ENCODE data around the gene PDE4D.

DNA sequence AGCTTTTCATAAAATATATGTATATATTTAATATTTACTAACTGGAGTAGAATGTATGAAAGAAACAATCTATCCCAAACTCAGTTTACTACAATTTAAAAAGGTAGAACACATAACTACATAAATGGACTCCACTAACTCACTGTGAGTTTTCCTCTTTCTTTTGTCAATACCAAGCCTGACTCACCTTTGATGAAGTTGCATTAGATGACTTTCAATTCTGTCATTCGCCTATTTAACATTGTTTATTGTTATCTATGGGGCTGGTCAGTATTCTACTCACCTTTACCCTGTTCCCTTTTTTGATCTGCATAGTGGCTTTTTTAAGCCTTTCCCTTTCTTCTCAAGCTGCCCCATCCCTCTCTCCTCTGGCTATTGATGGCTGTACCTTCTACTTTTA is 680.9 kb downstream of the PDE4D start:
- no peak for TF ChIP-seq CTCF (IDR thresholded peaks at IDR 0.05)
- no peak for TF ChIP-seq POLR2A (IDR thresholded peaks at IDR 0.05)
- TF ChIP-seq EP300 (IDR thresholded peaks at IDR 0.05) = no peak

Data from tibial nerve (tissue), 4 donors.